Testis (tissue), 2 donors: ENCODE data around the gene MAPK6.

Experiments used
- CTCF ChIP-seq, 3 experiments: fragments of 450-650 bp in 2 of 3; fragments of 200-600 bp in 1 of 3; sonication (generic) in 1 of 3; IDR thresholded peaks; one replicate each; pipeline ENCODE4 v1.5.1; 2016 to 2019; ENCODE audit warnings: antibody characterized with exemption in 3 of 3, mild to moderate bottlenecking in 2 of 3, moderate library complexity in 1 of 3
- POLR2A ChIP-seq: fragments of 450-650 bp; IDR thresholded peaks from one replicate; pipeline ENCODE4 v1.6.1; 2017; ENCODE audit warnings: antibody characterized with exemption, mild to moderate bottlenecking, moderate library complexity

GRCh38 chr15:52086011-52086786, 67.2 kb downstream of the MAPK6 start:
- TF ChIP-seq CTCF (IDR thresholded peaks at IDR 0.05) (no peak), POLR2A (no peak)
